Activated T-helper 9 cell treated with anti-CD3 and anti-CD28 coated beads, Interleukin-2, amount 50 U/mL, for 16 hours (primary cell): Measurements from ENCODE around the gene DDX1.
"Not testable (repeated sequence)": the region's sequence is repeated elsewhere in the genome, so short reads cannot be mapped to it uniquely, and the experiment has no call there.

Source experiments
- DNase-seq: peaks from one replicate; pipeline ENCODE4 v3.0.0-alpha.2; 2020; ENCODE audit warnings: low read depth

DDX1 gene

GRCh38 chr2:15591692-15592463, at the start of gene DDX1:
TSS of gene DDX1 (plus strand) at chr2:15591868. CDS start at chr2:15591934, 66 bp downstream.
- peak; percentile 77 for DNase-seq

GRCh38 chr2:15542269-15542668, 49.4 kb upstream of the DDX1 start:
- DNase-seq = not testable (repeated sequence)

- no peak for DNase-seq
Measured at GRCh38 chr2:15543053-15543452, 48.6 kb upstream of the DDX1 start.

- DNase-seq = no peak
Measured at GRCh38 chr2:15543541-15543940, 48.1 kb upstream of the DDX1 start.

- no peak for DNase-seq
Measured at GRCh38 chr2:15544227-15544626, 47.4 kb upstream of the DDX1 start.

- DNase-seq = no peak
Measured at GRCh38 chr2:15546297-15547098, 45.2 kb upstream of the DDX1 start.

GRCh38 chr2:15547115-15547876, 44.4 kb upstream of the DDX1 start:
- no peak for DNase-seq

- no peak for DNase-seq
Measured at GRCh38 chr2:15548974-15549373, 42.7 kb upstream of the DDX1 start.

GRCh38 chr2:15553519-15553918, 38.1 kb upstream of the DDX1 start:
- DNase-seq = no peak

- DNase-seq = no peak
Measured at GRCh38 chr2:15553951-15554350, 37.7 kb upstream of the DDX1 start.

- no peak for DNase-seq
Measured at GRCh38 chr2:15554525-15555218, 37.0 kb upstream of the DDX1 start.

- DNase-seq = no peak
Measured at GRCh38 chr2:15555760-15556193, 35.9 kb upstream of the DDX1 start.

- DNase-seq = no peak
Measured at GRCh38 chr2:15556311-15556930, 35.2 kb upstream of the DDX1 start.

GRCh38 chr2:15557887-15558311, 33.8 kb upstream of the DDX1 start:
- no peak for DNase-seq

GRCh38 chr2:15559379-15560139, 32.1 kb upstream of the DDX1 start:
- no peak for DNase-seq

GRCh38 chr2:15560140-15560987, 31.3 kb upstream of the DDX1 start:
- no peak for DNase-seq

- peak; percentile 58 for DNase-seq
Measured at GRCh38 chr2:15560988-15561573, 30.6 kb upstream of the DDX1 start, which contains the start of gene NBAS. TSS of gene NBAS (minus strand) at chr2:15561334. CDS start at chr2:15561304, 30 bp downstream.

- no peak for DNase-seq
Measured at GRCh38 chr2:15561574-15562344, 29.9 kb upstream of the DDX1 start.
